ENCODE data around the gene PTGES3.

DNA sequence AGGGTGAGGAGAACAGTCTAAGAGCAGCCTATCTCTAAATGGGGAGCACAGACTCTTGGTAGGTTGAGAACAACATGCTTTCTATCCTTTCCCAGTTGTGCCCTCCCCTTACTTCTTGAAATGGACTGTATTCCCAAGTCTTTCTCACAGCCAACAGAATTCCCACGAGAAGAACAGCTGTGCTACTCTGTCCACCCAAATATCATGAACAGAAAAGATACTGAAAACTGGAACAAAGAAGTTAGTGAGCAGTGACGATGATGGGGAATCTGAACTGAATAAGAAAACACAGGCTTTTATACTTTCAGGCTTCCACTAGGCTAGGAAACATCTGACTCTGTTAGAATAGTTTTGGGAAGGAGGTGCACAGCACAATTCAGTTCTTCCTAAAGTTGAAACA, 33.6 kb upstream of the PTGES3 start:
- TF ChIP-seq, protein P1, sequence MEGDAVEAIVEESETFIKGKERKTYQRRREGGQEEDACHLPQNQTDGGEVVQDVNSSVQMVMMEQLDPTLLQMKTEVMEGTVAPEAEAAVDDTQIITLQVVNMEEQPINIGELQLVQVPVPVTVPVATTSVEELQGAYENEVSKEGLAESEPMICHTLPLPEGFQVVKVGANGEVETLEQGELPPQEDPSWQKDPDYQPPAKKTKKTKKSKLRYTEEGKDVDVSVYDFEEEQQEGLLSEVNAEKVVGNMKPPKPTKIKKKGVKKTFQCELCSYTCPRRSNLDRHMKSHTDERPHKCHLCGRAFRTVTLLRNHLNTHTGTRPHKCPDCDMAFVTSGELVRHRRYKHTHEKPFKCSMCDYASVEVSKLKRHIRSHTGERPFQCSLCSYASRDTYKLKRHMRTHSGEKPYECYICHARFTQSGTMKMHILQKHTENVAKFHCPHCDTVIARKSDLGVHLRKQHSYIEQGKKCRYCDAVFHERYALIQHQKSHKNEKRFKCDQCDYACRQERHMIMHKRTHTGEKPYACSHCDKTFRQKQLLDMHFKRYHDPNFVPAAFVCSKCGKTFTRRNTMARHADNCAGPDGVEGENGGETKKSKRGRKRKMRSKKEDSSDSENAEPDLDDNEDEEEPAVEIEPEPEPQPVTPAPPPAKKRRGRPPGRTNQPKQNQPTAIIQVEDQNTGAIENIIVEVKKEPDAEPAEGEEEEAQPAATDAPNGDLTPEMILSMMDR (IDR thresholded peaks at IDR 0.05), result no peak
- no peak for TF ChIP-seq POLR2A (IDR thresholded peaks at IDR 0.05)
